DND-41 (cell line): ENCODE results near the gene NDUFS7.

Experiments
- EZH2 ChIP-seq: IDR thresholded peaks from 3 replicates; pipeline ENCODE4 v1.6.1; 2012; ENCODE audit warnings: borderline replicate concordance, low read depth, mild to moderate bottlenecking, moderate library complexity, low read length, inconsistent platforms; ENCODE audit not compliant: severe bottlenecking
- TF ChIP-seq, protein P1 (sequence below): IDR thresholded peaks from 2 replicates; pipeline ENCODE4 v1.5.1; 2012; ENCODE audit warnings: borderline replicate concordance, low read length, moderate library complexity, mild to moderate bottlenecking; ENCODE audit not compliant: poor library complexity, severe bottlenecking; ENCODE audit errors: extremely low read depth

GRCh38 chr19:1354970-1355567, 28.6 kb upstream of the NDUFS7 start:
- TF ChIP-seq, protein P1, sequence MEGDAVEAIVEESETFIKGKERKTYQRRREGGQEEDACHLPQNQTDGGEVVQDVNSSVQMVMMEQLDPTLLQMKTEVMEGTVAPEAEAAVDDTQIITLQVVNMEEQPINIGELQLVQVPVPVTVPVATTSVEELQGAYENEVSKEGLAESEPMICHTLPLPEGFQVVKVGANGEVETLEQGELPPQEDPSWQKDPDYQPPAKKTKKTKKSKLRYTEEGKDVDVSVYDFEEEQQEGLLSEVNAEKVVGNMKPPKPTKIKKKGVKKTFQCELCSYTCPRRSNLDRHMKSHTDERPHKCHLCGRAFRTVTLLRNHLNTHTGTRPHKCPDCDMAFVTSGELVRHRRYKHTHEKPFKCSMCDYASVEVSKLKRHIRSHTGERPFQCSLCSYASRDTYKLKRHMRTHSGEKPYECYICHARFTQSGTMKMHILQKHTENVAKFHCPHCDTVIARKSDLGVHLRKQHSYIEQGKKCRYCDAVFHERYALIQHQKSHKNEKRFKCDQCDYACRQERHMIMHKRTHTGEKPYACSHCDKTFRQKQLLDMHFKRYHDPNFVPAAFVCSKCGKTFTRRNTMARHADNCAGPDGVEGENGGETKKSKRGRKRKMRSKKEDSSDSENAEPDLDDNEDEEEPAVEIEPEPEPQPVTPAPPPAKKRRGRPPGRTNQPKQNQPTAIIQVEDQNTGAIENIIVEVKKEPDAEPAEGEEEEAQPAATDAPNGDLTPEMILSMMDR: no peak
- TF ChIP-seq EZH2: no peak
